OCI-LY1 (cell line): ENCODE measurements around the gene LRRC2.

Experiments used
- CTCF ChIP-seq: fragments of 200-600 bp; sonication (generic), shearing (Covaris generic); IDR thresholded peaks from 2 replicates; pipeline ENCODE4 v1.5.1; 2017; ENCODE audit warnings: mild to moderate bottlenecking, antibody characterized with exemption, low read length, moderate library complexity, mixed read lengths
- EZH2 ChIP-seq: fragments of 200-600 bp; sonication (generic), shearing (Covaris generic); IDR thresholded peaks from 2 replicates; pipeline ENCODE4 v1.8.0; 2017; ENCODE audit warnings: borderline replicate concordance, mixed run types, mild to moderate bottlenecking, antibody characterized with exemption, low read length, moderate library complexity, mixed read lengths

- no peak for TF ChIP-seq CTCF
- TF ChIP-seq EZH2 = no peak
Observed at GRCh38 chr3:46479021-46479420, 87.1 kb downstream of the LRRC2 start.
